ENCODE data around the gene LDLRAD4.

The LDLRAD4 gene

GRCh38 chr18:13510594-13510993 lies 292.0 kb downstream of the LDLRAD4 start:
- Histone ChIP-seq H3K9ac (ENCODE audit: insufficient read length) (no peak overlapping the region), H3K4me3 (no peak overlapping the region), H3K36me3 (ENCODE audit: insufficient read depth, low read length) (no peaks in the 10 kb centered on the region), H3K27ac (no peak overlapping the region), H3K9me3 (ENCODE audit: low read depth, low read length) (no peaks in the 10 kb centered on the region)
- no peak for TF ChIP-seq POLR2AphosphoS5 (IDR thresholded peaks at IDR 0.05; ENCODE audit: borderline replicate concordance, low read depth, low read length)
- TF ChIP-seq FOXP2 (optimal IDR thresholded peaks at IDR 0.05; ENCODE audit: control extremely low read depth, extremely low read length, insufficient read depth) = no peak
- no peak for TF ChIP-seq EZH2 (IDR thresholded peaks at IDR 0.05)
- no peak for DNase-seq (ENCODE audit: low read depth, low spot score)

- H3K9ac ChIP-seq (ENCODE audit: insufficient read length) = no peak overlapping the region
- H3K27ac ChIP-seq = no peak overlapping the region
- no peak for DNase-seq (ENCODE audit: low read depth, low spot score)
- no peak for TF ChIP-seq POLR2AphosphoS5 (IDR thresholded peaks at IDR 0.05; ENCODE audit: borderline replicate concordance, low read depth, low read length)
- TF ChIP-seq FOXP2 (optimal IDR thresholded peaks at IDR 0.05; ENCODE audit: control extremely low read depth, extremely low read length, insufficient read depth) = no peak
- no peak for TF ChIP-seq EZH2 (IDR thresholded peaks at IDR 0.05)
- H3K4me3 ChIP-seq = no peak overlapping the region
- no peaks in the 10 kb centered on the region for H3K36me3 ChIP-seq (ENCODE audit: insufficient read depth, low read length)
- no peaks in the 10 kb centered on the region for H3K9me3 ChIP-seq (ENCODE audit: low read depth, low read length)
Observed at GRCh38 chr18:13511961-13512577, 293.5 kb downstream of the LDLRAD4 start.

GRCh38 chr18:13513021-13513420 lies 294.5 kb downstream of the LDLRAD4 start:
- H3K9ac ChIP-seq (ENCODE audit: insufficient read length) = no peak overlapping the region
- no peaks in the 10 kb centered on the region for H3K36me3 ChIP-seq (ENCODE audit: insufficient read depth, low read length)
- TF ChIP-seq POLR2AphosphoS5 (IDR thresholded peaks at IDR 0.05; ENCODE audit: borderline replicate concordance, low read depth, low read length) (no peak), FOXP2 (optimal IDR thresholded peaks at IDR 0.05; ENCODE audit: control extremely low read depth, extremely low read length, insufficient read depth) (no peak), EZH2 (IDR thresholded peaks at IDR 0.05) (no peak)
- H3K4me3 ChIP-seq = no peak overlapping the region
- no peak overlapping the region for H3K27ac ChIP-seq
- no peak for DNase-seq (ENCODE audit: low read depth, low spot score)
- no peaks in the 10 kb centered on the region for H3K9me3 ChIP-seq (ENCODE audit: low read depth, low read length)

- no peak overlapping the region for H3K4me3 ChIP-seq
- H3K9ac ChIP-seq (ENCODE audit: insufficient read length) = no peak overlapping the region
- H3K36me3 ChIP-seq (ENCODE audit: insufficient read depth, low read length) = no peaks in the 10 kb centered on the region
- H3K27ac ChIP-seq = no peak overlapping the region
- DNase-seq (ENCODE audit: low read depth, low spot score) = no peak
- H3K9me3 ChIP-seq (ENCODE audit: low read depth, low read length) = no peaks in the 10 kb centered on the region
- TF ChIP-seq FOXP2 (optimal IDR thresholded peaks at IDR 0.05; ENCODE audit: control extremely low read depth, extremely low read length, insufficient read depth) (no peak), POLR2AphosphoS5 (IDR thresholded peaks at IDR 0.05; ENCODE audit: borderline replicate concordance, low read depth, low read length) (no peak), EZH2 (IDR thresholded peaks at IDR 0.05) (no peak)
Observed at GRCh38 chr18:13513481-13513880, 294.9 kb downstream of the LDLRAD4 start.

- no peak overlapping the region for H3K27ac ChIP-seq
- H3K36me3 ChIP-seq (ENCODE audit: insufficient read depth, low read length) = no peaks in the 10 kb centered on the region
- H3K4me3 ChIP-seq = no peak overlapping the region
- no peak for TF ChIP-seq EZH2 (IDR thresholded peaks at IDR 0.05)
- no peak for TF ChIP-seq POLR2AphosphoS5 (IDR thresholded peaks at IDR 0.05; ENCODE audit: borderline replicate concordance, low read depth, low read length)
- no peak for TF ChIP-seq FOXP2 (optimal IDR thresholded peaks at IDR 0.05; ENCODE audit: control extremely low read depth, extremely low read length, insufficient read depth)
- no peak for DNase-seq (ENCODE audit: low read depth, low spot score)
- H3K9ac ChIP-seq (ENCODE audit: insufficient read length) = no peak overlapping the region
- H3K9me3 ChIP-seq (ENCODE audit: low read depth, low read length) = no peaks in the 10 kb centered on the region
Observed at GRCh38 chr18:13514558-13514957, 296.0 kb downstream of the LDLRAD4 start.

GRCh38 chr18:13516855-13517254 lies 298.3 kb downstream of the LDLRAD4 start:
- Histone ChIP-seq H3K4me3 (no peak overlapping the region), H3K9ac (ENCODE audit: insufficient read length) (no peak overlapping the region), H3K27ac (no peak overlapping the region), H3K36me3 (ENCODE audit: insufficient read depth, low read length) (no peaks in the 10 kb centered on the region), H3K9me3 (ENCODE audit: low read depth, low read length) (no peaks in the 10 kb centered on the region)
- DNase-seq (ENCODE audit: low read depth, low spot score) = no peak
- no peak for TF ChIP-seq EZH2 (IDR thresholded peaks at IDR 0.05)
- TF ChIP-seq FOXP2 (optimal IDR thresholded peaks at IDR 0.05; ENCODE audit: control extremely low read depth, extremely low read length, insufficient read depth) = no peak
- no peak for TF ChIP-seq POLR2AphosphoS5 (IDR thresholded peaks at IDR 0.05; ENCODE audit: borderline replicate concordance, low read depth, low read length)

- H3K36me3 ChIP-seq (ENCODE audit: insufficient read depth, low read length) = no peaks in the 10 kb centered on the region
- no peak for DNase-seq (ENCODE audit: low read depth, low spot score)
- H3K4me3 ChIP-seq = no peak overlapping the region
- H3K27ac ChIP-seq = no peak overlapping the region
- H3K9ac ChIP-seq (ENCODE audit: insufficient read length) = no peak overlapping the region
- no peaks in the 10 kb centered on the region for H3K9me3 ChIP-seq (ENCODE audit: low read depth, low read length)
- no peak for TF ChIP-seq EZH2 (IDR thresholded peaks at IDR 0.05)
Observed at GRCh38 chr18:13517369-13517768, 298.8 kb downstream of the LDLRAD4 start.

- H3K9me3 ChIP-seq (ENCODE audit: low read depth, low read length) = no peaks in the 10 kb centered on the region
- H3K36me3 ChIP-seq (ENCODE audit: insufficient read depth, low read length) = no peaks in the 10 kb centered on the region
- DNase-seq (ENCODE audit: low read depth, low spot score) = no peak
- no peak overlapping the region for H3K9ac ChIP-seq (ENCODE audit: insufficient read length)
- no peak overlapping the region for H3K4me3 ChIP-seq
- TF ChIP-seq FOXP2 (optimal IDR thresholded peaks at IDR 0.05; ENCODE audit: control extremely low read depth, extremely low read length, insufficient read depth) = no peak
- no peak for TF ChIP-seq POLR2AphosphoS5 (IDR thresholded peaks at IDR 0.05; ENCODE audit: borderline replicate concordance, low read depth, low read length)
- no peak overlapping the region for H3K27ac ChIP-seq
Observed at GRCh38 chr18:13518382-13518781, 299.8 kb downstream of the LDLRAD4 start.

GRCh38 chr18:13520306-13520705 lies 301.7 kb downstream of the LDLRAD4 start:
- Histone ChIP-seq H3K9ac (ENCODE audit: insufficient read length) (no peak overlapping the region), H3K36me3 (ENCODE audit: insufficient read depth, low read length) (no peaks in the 10 kb centered on the region), H3K9me3 (ENCODE audit: low read depth, low read length) (no peaks in the 10 kb centered on the region), H3K27ac (no peak overlapping the region), H3K4me3 (no peak overlapping the region)
- DNase-seq (ENCODE audit: low read depth, low spot score) = no peak
- TF ChIP-seq FOXP2 (optimal IDR thresholded peaks at IDR 0.05; ENCODE audit: control extremely low read depth, extremely low read length, insufficient read depth) = no peak
- no peak for TF ChIP-seq EZH2 (IDR thresholded peaks at IDR 0.05)
- TF ChIP-seq POLR2AphosphoS5 (IDR thresholded peaks at IDR 0.05; ENCODE audit: borderline replicate concordance, low read depth, low read length) = no peak

Data from SK-N-MC (cell line).